GM23338 (cell line): ENCODE data around the gene TSHB. TPM values are rescaled to one million over a fixed set of nuclear protein-coding genes. Genes with fewer than 3 reads are reported as not detected.

ENCODE experiments used
- ATAC-seq: fragments of 200-7000 bp; cut with Tn5 transposase; 3 replicates; pipeline ENCODE4 v1.9.1; 2020
- DNase-seq: peaks from one replicate; pipeline ENCODE4 v3.0.0-alpha.2; 2015; ENCODE audit warnings: low spot score
- H2AFZ ChIP-seq: fragments of 200-600 bp; sonication (generic); 2 replicates; pipeline ENCODE4 v1.8.0; 2016; ENCODE audit warnings: antibody characterized with exemption, mild to moderate bottlenecking, moderate library complexity
- H3F3A ChIP-seq: fragments of 200-600 bp; sonication (generic); replicated peaks from 2 replicates; pipeline ENCODE4 v1.8.0; 2017; ENCODE audit warnings: antibody characterized with exemption, mixed run types, low read depth
- H3K27ac ChIP-seq: fragments of 200-600 bp; sonication (generic); 2 replicates; pipeline ENCODE4 v1.6.1; 2016; ENCODE audit warnings: low read depth
- H3K27me3 ChIP-seq: fragments of 200-600 bp; sonication (generic); 2 replicates; pipeline ENCODE4 v1.8.0; 2016; ENCODE audit warnings: mild to moderate bottlenecking, mixed run types, moderate library complexity; ENCODE audit not compliant: insufficient read depth
- H3K36me3 ChIP-seq: fragments of 200-600 bp; sonication (generic); 2 replicates; pipeline ENCODE4 v1.8.0; 2016; ENCODE audit warnings: mild to moderate bottlenecking; ENCODE audit not compliant: insufficient read depth
- H3K4me1 ChIP-seq: fragments of 200-600 bp; sonication (generic); 2 replicates; pipeline ENCODE4 v1.8.0; 2016; ENCODE audit warnings: mild to moderate bottlenecking, moderate library complexity; ENCODE audit not compliant: insufficient read depth
- H3K4me2 ChIP-seq: fragments of 200-600 bp; sonication (generic); 2 replicates; pipeline ENCODE4 v1.7.1; 2017; ENCODE audit warnings: mixed run types
- H3K4me3 ChIP-seq: fragments of 200-600 bp; sonication (generic); 2 replicates; pipeline ENCODE4 v1.6.1; 2016; ENCODE audit warnings: mixed run types
- H3K79me2 ChIP-seq: fragments of 200-600 bp; sonication (generic); replicated peaks from 2 replicates; pipeline ENCODE4 v1.8.0; 2017; ENCODE audit warnings: mild to moderate bottlenecking; ENCODE audit not compliant: insufficient read depth
- H3K9me2 ChIP-seq: fragments of 200-600 bp; sonication (generic); 2 replicates; pipeline ENCODE4 v1.8.0; 2017; ENCODE audit not compliant: insufficient read depth
- H4K20me1 ChIP-seq: fragments of 200-600 bp; sonication (generic); replicated peaks from 2 replicates; pipeline ENCODE4 v1.8.0; 2017; ENCODE audit warnings: mild to moderate bottlenecking; ENCODE audit not compliant: insufficient read depth
- H3K27ac Mint-ChIP-seq: 2 replicates; pipeline ENCODE4 v1.8.0; 2020; ENCODE audit warnings: inconsistent platforms, mild to moderate bottlenecking, moderate library complexity, mixed read lengths
- H3K27me3 Mint-ChIP-seq: 3 replicates; pipeline ENCODE4 v1.8.0; 2022; ENCODE audit warnings: low read depth, mild to moderate bottlenecking, moderate library complexity, mixed read lengths, inconsistent platforms; ENCODE audit not compliant: insufficient read depth, poor library complexity
- H3K36me3 Mint-ChIP-seq: 3 replicates; pipeline ENCODE4 v1.8.0; 2021; ENCODE audit warnings: low read depth, mild to moderate bottlenecking, inconsistent platforms, moderate library complexity, mixed read lengths
- H3K4me1 Mint-ChIP-seq: 3 replicates; pipeline ENCODE4 v1.8.0; 2020; ENCODE audit warnings: mild to moderate bottlenecking, inconsistent platforms, mixed read lengths
- H3K4me3 Mint-ChIP-seq: 3 replicates; pipeline ENCODE4 v1.8.0; 2021; ENCODE audit warnings: moderate library complexity, mild to moderate bottlenecking, inconsistent platforms, mixed read lengths
- H3K9me3 Mint-ChIP-seq: 3 replicates; pipeline ENCODE4 v1.8.0; 2020; ENCODE audit warnings: moderate library complexity, mild to moderate bottlenecking, inconsistent platforms, mixed read lengths
- CTCF ChIP-seq, 2 experiments: fragments of 200-600 bp in 1 of 2; sonication (generic) in 1 of 2; conservative IDR thresholded peaks; 2 replicates each; pipeline versions ENCODE4 v1.5.1 to v1.6.1; 2016 to 2017; ENCODE audit warnings: antibody characterized with exemption in 2 of 2, low read depth in 2 of 2, mild to moderate bottlenecking in 2 of 2, moderate library complexity in 1 of 2
- polyA plus RNA-seq: library from polyadenylated mRNA; unstranded; fragments of >200 nt; fragmentation: Nextera tagmentation; extraction: Ambion mirVana; gene quantifications from 2 replicates; pipeline ENCODE4 v1.2.1, GENCODE V29; 2016
- total RNA-seq: library from RNA; depleted of rRNA; stranded (reverse); fragments of >200 nt; shearing (Covaris generic); gene quantifications from 2 replicates; pipeline ENCODE4 v1.2.3, GENCODE V29; 2014
- TF ChIP-seq, protein P1 (sequence below): fragments of 250-450 bp; sonication (Bioruptor Pico); IDR thresholded peaks from 2 replicates; pipeline ENCODE4 v1.5.0; 2020; ENCODE audit warnings: mild to moderate bottlenecking, moderate library complexity

The TSHB gene
- total and polyA plus RNA-seq, 2 experiments from 2014 or later, result not detected

DNA sequence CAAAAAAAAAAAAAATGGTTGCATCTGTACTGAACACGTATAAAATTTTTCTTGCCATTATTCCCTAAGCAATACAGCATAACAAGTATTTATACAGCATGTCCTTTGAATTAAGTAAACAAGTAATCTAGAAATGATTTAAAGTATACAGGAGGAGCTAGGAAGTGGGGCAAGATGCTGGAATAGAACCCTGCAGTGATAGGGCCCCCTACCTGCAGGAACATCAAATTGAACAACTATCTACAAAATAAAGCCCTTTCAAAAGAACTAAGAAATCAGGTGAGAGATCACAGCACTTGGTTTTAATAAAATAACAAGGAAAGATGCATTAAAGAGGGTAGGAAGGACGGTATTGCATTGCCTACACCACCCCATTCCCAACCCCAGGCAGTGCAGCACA lies 10.9 kb downstream of the TSHB start:
- H3K4me1 ChIP-seq, result no peaks in the 10 kb centered on the region
- H2AFZ ChIP-seq, result no peak overlapping the region
- DNase-seq, result peak; percentile 18
- H3K27me3 ChIP-seq, result no peaks in the 10 kb centered on the region
- H3K79me2 ChIP-seq, result no peaks in the 10 kb centered on the region
- H3K9me2 ChIP-seq, result no peaks in the 10 kb centered on the region
- no peak overlapping the region for H3K4me2 ChIP-seq
- no peaks in the 10 kb centered on the region for H3K36me3 Mint-ChIP-seq
- H3K9me3 Mint-ChIP-seq, result no peaks in the 10 kb centered on the region
- H3K4me3 ChIP-seq, result no peak overlapping the region
- H3K4me1 Mint-ChIP-seq, result peaks cover 3% of the 10 kb centered on the region; the same call in 1 of the 3 replicates
- no peaks in the 10 kb centered on the region for H3K27me3 Mint-ChIP-seq
- H3K4me3 Mint-ChIP-seq, result no peak overlapping the region
- H3K27ac ChIP-seq, result no peak overlapping the region
- no peaks in the 10 kb centered on the region for H3F3A ChIP-seq
- no peaks in the 10 kb centered on the region for H4K20me1 ChIP-seq
- ATAC-seq, result no peak
- H3K27ac Mint-ChIP-seq, result no peak overlapping the region
- H3K36me3 ChIP-seq, result no peaks in the 10 kb centered on the region
- TF ChIP-seq CTCF (conservative IDR thresholded peaks at IDR 0.05; ENCODE audit: low read depth in 2 of 2), result peak; percentile 45 to 53
- TF ChIP-seq, protein P1, sequence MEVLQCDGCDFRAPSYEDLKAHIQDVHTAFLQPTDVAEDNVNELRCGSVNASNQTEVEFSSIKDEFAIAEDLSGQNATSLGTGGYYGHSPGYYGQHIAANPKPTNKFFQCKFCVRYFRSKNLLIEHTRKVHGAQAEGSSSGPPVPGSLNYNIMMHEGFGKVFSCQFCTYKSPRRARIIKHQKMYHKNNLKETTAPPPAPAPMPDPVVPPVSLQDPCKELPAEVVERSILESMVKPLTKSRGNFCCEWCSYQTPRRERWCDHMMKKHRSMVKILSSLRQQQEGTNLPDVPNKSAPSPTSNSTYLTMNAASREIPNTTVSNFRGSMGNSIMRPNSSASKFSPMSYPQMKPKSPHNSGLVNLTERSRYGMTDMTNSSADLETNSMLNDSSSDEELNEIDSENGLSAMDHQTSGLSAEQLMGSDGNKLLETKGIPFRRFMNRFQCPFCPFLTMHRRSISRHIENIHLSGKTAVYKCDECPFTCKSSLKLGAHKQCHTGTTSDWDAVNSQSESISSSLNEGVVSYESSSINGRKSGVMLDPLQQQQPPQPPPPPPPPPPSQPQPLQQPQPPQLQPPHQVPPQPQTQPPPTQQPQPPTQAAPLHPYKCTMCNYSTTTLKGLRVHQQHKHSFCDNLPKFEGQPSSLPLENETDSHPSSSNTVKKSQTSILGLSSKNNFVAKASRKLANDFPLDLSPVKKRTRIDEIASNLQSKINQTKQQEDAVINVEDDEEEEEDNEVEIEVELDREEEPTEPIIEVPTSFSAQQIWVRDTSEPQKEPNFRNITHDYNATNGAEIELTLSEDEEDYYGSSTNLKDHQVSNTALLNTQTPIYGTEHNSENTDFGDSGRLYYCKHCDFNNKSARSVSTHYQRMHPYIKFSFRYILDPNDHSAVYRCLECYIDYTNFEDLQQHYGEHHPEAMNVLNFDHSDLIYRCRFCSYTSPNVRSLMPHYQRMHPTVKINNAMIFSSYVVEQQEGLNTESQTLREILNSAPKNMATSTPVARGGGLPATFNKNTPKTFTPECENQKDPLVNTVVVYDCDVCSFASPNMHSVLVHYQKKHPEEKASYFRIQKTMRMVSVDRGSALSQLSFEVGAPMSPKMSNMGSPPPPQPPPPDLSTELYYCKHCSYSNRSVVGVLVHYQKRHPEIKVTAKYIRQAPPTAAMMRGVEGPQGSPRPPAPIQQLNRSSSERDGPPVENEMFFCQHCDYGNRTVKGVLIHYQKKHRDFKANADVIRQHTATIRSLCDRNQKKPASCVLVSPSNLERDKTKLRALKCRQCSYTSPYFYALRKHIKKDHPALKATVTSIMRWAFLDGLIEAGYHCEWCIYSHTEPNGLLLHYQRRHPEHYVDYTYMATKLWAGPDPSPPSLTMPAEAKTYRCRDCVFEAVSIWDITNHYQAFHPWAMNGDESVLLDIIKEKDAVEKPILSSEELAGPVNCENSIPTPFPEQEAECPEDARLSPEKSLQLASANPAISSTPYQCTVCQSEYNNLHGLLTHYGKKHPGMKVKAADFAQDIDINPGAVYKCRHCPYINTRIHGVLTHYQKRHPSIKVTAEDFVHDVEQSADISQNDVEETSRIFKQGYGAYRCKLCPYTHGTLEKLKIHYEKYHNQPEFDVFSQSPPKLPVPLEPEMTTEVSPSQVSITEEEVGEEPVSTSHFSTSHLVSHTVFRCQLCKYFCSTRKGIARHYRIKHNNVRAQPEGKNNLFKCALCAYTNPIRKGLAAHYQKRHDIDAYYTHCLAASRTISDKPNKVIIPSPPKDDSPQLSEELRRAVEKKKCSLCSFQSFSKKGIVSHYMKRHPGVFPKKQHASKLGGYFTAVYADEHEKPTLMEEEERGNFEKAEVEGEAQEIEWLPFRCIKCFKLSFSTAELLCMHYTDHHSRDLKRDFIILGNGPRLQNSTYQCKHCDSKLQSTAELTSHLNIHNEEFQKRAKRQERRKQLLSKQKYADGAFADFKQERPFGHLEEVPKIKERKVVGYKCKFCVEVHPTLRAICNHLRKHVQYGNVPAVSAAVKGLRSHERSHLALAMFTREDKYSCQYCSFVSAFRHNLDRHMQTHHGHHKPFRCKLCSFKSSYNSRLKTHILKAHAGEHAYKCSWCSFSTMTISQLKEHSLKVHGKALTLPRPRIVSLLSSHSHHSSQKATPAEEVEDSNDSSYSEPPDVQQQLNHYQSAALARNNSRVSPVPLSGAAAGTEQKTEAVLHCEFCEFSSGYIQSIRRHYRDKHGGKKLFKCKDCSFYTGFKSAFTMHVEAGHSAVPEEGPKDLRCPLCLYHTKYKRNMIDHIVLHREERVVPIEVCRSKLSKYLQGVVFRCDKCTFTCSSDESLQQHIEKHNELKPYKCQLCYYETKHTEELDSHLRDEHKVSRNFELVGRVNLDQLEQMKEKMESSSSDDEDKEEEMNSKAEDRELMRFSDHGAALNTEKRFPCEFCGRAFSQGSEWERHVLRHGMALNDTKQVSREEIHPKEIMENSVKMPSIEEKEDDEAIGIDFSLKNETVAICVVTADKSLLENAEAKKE, result no peak

DNA sequence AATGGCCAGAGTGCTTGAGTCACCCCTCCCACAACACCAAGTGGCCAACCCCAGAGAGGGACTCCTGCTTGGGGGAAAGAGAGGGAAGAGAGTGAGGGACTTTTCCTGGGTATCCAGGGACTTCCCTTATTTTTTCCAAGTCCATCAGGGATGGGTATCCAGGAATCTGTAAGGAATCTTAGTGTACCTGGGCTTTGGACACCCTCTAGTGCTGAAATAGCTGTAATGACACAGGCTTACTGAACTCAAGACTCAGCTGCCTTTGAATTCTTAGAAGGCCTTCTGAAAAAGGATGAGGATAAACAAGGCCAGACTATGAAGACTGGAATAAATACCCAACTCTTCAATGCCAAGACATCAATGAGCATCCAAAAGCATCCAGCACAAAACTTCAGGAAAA lies 12.0 kb downstream of the TSHB start:
- Histone ChIP-seq H3K36me3 (no peaks in the 10 kb centered on the region), H3K79me2 (no peaks in the 10 kb centered on the region), H3K27ac (no peak overlapping the region), H4K20me1 (no peaks in the 10 kb centered on the region), H3K4me1 (no peaks in the 10 kb centered on the region), H3K9me2 (no peaks in the 10 kb centered on the region), H2AFZ (no peak overlapping the region), H3F3A (no peaks in the 10 kb centered on the region), H3K4me2 (no peak overlapping the region), H3K4me3 (no peak overlapping the region), H3K27me3 (no peaks in the 10 kb centered on the region)
- no peak overlapping the region for H3K4me3 Mint-ChIP-seq
- ATAC-seq (peak; percentile 91), DNase-seq (peak; percentile 72)
- H3K27me3 Mint-ChIP-seq, result no peaks in the 10 kb centered on the region
- H3K36me3 Mint-ChIP-seq, result peaks cover 4% of the 10 kb centered on the region; the same call in 2 of the 3 replicates
- H3K9me3 Mint-ChIP-seq, result peaks cover 8% of the 10 kb centered on the region; the same call in 2 of the 3 replicates
- no peak overlapping the region for H3K27ac Mint-ChIP-seq
- H3K4me1 Mint-ChIP-seq, result peaks cover 3% of the 10 kb centered on the region; the same call in 1 of the 3 replicates
- TF ChIP-seq CTCF (conservative IDR thresholded peaks at IDR 0.05; ENCODE audit: low read depth in 2 of 2), result peak; percentile 69 to 73
